Measurements from ENCODE around the gene NFRKB. TPM values are rescaled to one million over a fixed set of nuclear protein-coding genes. Genes with fewer than 3 reads are reported as not detected.

NFRKB gene
- total RNA-seq, 2 experiments from 2014 or later, result 35.2 to 36.6 TPM

GRCh38 chr11:129896062-129896461, 684 bp upstream of the NFRKB start:
- CTCF ChIA-PET, result interaction anchor here (2.5 kb wide), 1 partner anchor 236 kb away, joined by 7 read pairs; no protein-coding TSS in a partner anchor
- Mint-ChIP-seq H3K9me3 (no peaks in the 10 kb centered on the region), H3K4me3 (peak overlapping the region; percentile 84), H3K27ac (peak overlapping the region; percentile 58), H3K4me1 (ENCODE audit: low read depth) (peaks cover 30% of the 10 kb centered on the region), H3K36me3 (ENCODE audit: low read depth) (peaks cover 25% of the 10 kb centered on the region), H3K27me3 (no peaks in the 10 kb centered on the region)
- POLR2A ChIA-PET, result interaction anchor here (0.7 to 1.0 kb wide), 2 partner anchors 17 to 81 kb away, joined by 3 to 4 read pairs; no protein-coding TSS in a partner anchor
- intact Hi-C loops (cut with micrococcal nuclease), result no loop called here
- TF ChIP-seq CTCF (IDR thresholded peaks at IDR 0.05), result no peak
- DNase-seq, result no peak
- no peak for ATAC-seq

- ATAC-seq, result peak; percentile 15
- H3K9me3 Mint-ChIP-seq, result no peaks in the 10 kb centered on the region
- no peak for TF ChIP-seq CTCF (IDR thresholded peaks at IDR 0.05)
- peak overlapping the region; percentile 83 for H3K27ac Mint-ChIP-seq
- H3K4me1 Mint-ChIP-seq (ENCODE audit: low read depth), result peaks cover 38% of the 10 kb centered on the region
- H3K27me3 Mint-ChIP-seq, result no peaks in the 10 kb centered on the region
- CTCF ChIA-PET, result interaction anchor here (1.1 to 2.5 kb wide), 3 partner anchors 13 to 238 kb away, joined by 4 to 7 read pairs (median 7); no protein-coding TSS in a partner anchor
- POLR2A ChIA-PET, result interaction anchor here (0.6 to 1.0 kb wide), 4 partner anchors 16 to 30 kb away, joined by 3 read pairs; no protein-coding TSS in a partner anchor
- intact Hi-C loops (cut with micrococcal nuclease), result no loop called here
- peak overlapping the region; percentile 84 for H3K4me3 Mint-ChIP-seq
- DNase-seq, result peak; percentile 44
- H3K36me3 Mint-ChIP-seq (ENCODE audit: low read depth), result peaks cover 31% of the 10 kb centered on the region
These were observed 876 bp downstream of the NFRKB start for GRCh38 chr11:129894278-129895125.

- ATAC-seq (peak; percentile 55), DNase-seq (peak; percentile 12)
- ChIA-PET POLR2A (no interaction called here), CTCF (interaction anchor here (0.7 to 1.3 kb wide), 2 partner anchors 10 to 244 kb away, joined by 3 read pairs; no protein-coding TSS in a partner anchor)
- Mint-ChIP-seq H3K36me3 (ENCODE audit: low read depth) (peaks cover 66% of the 10 kb centered on the region), H3K4me3 (no peak overlapping the region), H3K9me3 (no peaks in the 10 kb centered on the region), H3K27me3 (no peaks in the 10 kb centered on the region), H3K4me1 (ENCODE audit: low read depth) (peaks cover 30% of the 10 kb centered on the region), H3K27ac (peak overlapping the region; percentile 79)
- intact Hi-C loops (cut with micrococcal nuclease), result no loop called here
- TF ChIP-seq CTCF (IDR thresholded peaks at IDR 0.05), result no peak
These were observed 6.9 kb downstream of the NFRKB start for GRCh38 chr11:129888451-129888850.

GRCh38 chr11:129885381-129885780, 10.0 kb downstream of the NFRKB start:
- H3K27me3 Mint-ChIP-seq, result no peaks in the 10 kb centered on the region
- intact Hi-C loops (cut with micrococcal nuclease), result no loop called here
- no peaks in the 10 kb centered on the region for H3K9me3 Mint-ChIP-seq
- peaks cover 19% of the 10 kb centered on the region for H3K4me1 Mint-ChIP-seq (ENCODE audit: low read depth)
- no peak overlapping the region for H3K4me3 Mint-ChIP-seq
- no peak for ATAC-seq
- ChIA-PET CTCF (interaction anchor here (1.0 kb wide), 1 partner anchor 41 kb away, joined by 3 read pairs; no protein-coding TSS in a partner anchor), POLR2A (interaction anchor here (0.8 kb wide), 1 partner anchor 7 kb away, joined by 4 read pairs; no protein-coding TSS in a partner anchor)
- DNase-seq, result no peak
- TF ChIP-seq CTCF (IDR thresholded peaks at IDR 0.05), result no peak
- peaks cover 70% of the 10 kb centered on the region for H3K36me3 Mint-ChIP-seq (ENCODE audit: low read depth)
- no peak overlapping the region for H3K27ac Mint-ChIP-seq

GRCh38 chr11:129884581-129884980, 10.8 kb downstream of the NFRKB start:
- Mint-ChIP-seq H3K9me3 (no peaks in the 10 kb centered on the region), H3K27ac (no peak overlapping the region), H3K4me1 (ENCODE audit: low read depth) (peaks cover 12% of the 10 kb centered on the region), H3K36me3 (ENCODE audit: low read depth) (peaks cover 67% of the 10 kb centered on the region), H3K27me3 (no peaks in the 10 kb centered on the region), H3K4me3 (no peak overlapping the region)
- intact Hi-C loops (cut with micrococcal nuclease), result no loop called here
- DNase-seq (no peak), ATAC-seq (no peak)
- ChIA-PET POLR2A (interaction anchor here (0.8 kb wide), 1 partner anchor 8 kb away, joined by 4 read pairs; no protein-coding TSS in a partner anchor), CTCF (no interaction called here)
- no peak for TF ChIP-seq CTCF (IDR thresholded peaks at IDR 0.05)
